ENCODE measurements around the gene OPRD1. TPM values are rescaled to one million over a fixed set of nuclear protein-coding genes. Genes with fewer than 3 reads are reported as not detected.

OPRD1 gene
- total RNA-seq, 1 donor from 2014 or later: 0.34 TPM

- no peak overlapping the region for H3K4me3 Mint-ChIP-seq
- H3K4me1 Mint-ChIP-seq: peaks cover 14% of the 10 kb centered on the region
- no peaks in the 10 kb centered on the region for H3K36me3 Mint-ChIP-seq
- TF ChIP-seq CTCF (IDR thresholded peaks at IDR 0.05; ENCODE audit: unreplicated experiment): no peak
- H3K9me3 Mint-ChIP-seq: no peaks in the 10 kb centered on the region
- DNase-seq (ENCODE audit: low spot score in 2 of 2, unreplicated experiment in 2 of 2): no peak
- no peak overlapping the region for H3K27ac Mint-ChIP-seq
- H3K27me3 Mint-ChIP-seq (ENCODE audit: low read depth): no peaks in the 10 kb centered on the region
These were observed 82.8 kb downstream of the OPRD1 start for GRCh38 chr1:28894785-28895184.

DNA sequence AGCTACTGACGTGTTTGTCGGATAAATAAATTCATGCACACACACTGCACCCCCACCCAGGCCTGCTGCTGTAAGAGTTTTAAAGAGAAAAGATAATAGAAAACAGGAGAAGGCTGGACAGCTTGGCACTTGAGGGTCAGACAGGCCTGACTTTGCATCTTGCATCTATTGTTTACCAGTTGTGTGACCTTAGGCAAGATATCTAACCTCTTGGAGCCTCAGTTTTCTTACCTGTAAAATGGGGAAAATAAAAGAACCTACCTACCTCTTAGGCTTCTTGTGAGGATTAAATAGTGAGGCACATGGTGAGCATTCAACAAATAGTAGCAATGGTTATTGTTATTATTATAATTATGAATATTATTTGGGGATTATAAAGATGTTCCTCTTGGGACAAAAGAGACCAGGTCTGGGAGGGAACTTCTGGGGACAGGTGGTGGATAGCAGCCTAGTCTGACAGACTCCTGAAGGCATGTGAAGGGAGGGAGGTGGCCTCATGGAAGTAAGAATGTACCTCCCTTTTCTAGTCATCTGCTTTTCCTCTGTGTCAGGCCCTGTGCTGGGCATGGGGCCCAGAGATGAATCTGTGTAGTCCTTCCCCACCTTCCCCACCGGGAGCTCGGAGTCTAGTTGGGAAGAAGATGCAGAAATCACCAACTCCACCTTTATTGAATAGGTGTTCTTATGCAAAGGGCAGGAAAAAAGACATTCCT is 84.1 kb downstream of the OPRD1 start:
- Mint-ChIP-seq H3K4me3 (no peak overlapping the region), H3K36me3 (no peaks in the 10 kb centered on the region), H3K9me3 (no peaks in the 10 kb centered on the region), H3K27ac (no peak overlapping the region), H3K27me3 (ENCODE audit: low read depth) (no peaks in the 10 kb centered on the region), H3K4me1 (peaks cover 14% of the 10 kb centered on the region)
- TF ChIP-seq CTCF (IDR thresholded peaks at IDR 0.05; ENCODE audit: unreplicated experiment): no peak
- no peak for DNase-seq (ENCODE audit: low spot score in 2 of 2, unreplicated experiment in 2 of 2)

- TF ChIP-seq CTCF (IDR thresholded peaks at IDR 0.05; ENCODE audit: unreplicated experiment): no peak
- no peak overlapping the region for H3K4me3 Mint-ChIP-seq
- no peak overlapping the region for H3K27ac Mint-ChIP-seq
- DNase-seq (ENCODE audit: low spot score in 2 of 2, unreplicated experiment in 2 of 2): no peak
- H3K36me3 Mint-ChIP-seq: no peaks in the 10 kb centered on the region
- no peaks in the 10 kb centered on the region for H3K27me3 Mint-ChIP-seq (ENCODE audit: low read depth)
- H3K9me3 Mint-ChIP-seq: no peaks in the 10 kb centered on the region
- H3K4me1 Mint-ChIP-seq: peaks cover 14% of the 10 kb centered on the region
These were observed 84.6 kb downstream of the OPRD1 start for GRCh38 chr1:28896609-28896986.

DNA sequence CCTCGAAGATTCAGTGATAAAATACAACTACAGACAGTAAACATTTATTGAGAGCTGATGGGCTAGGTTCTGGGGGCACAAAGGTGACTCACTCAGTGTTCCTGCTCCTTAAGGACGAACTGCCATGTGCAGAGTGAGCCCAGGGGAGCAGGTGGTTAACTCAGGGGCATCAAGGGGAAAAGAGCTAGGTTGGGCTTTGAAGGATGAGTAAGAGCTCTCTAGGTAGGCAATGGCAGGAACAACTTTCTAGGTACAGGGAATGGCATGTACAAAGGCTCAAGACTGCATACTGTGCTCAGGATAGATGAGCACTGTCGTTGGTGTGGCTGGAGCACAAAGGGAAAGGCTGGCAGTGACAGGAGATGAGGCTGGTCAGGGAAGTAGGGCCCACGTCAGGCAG is 85.8 kb downstream of the OPRD1 start:
- Mint-ChIP-seq H3K4me1 (peaks cover 14% of the 10 kb centered on the region), H3K9me3 (peaks cover 4% of the 10 kb centered on the region), H3K36me3 (peaks cover 3% of the 10 kb centered on the region), H3K27ac (no peak overlapping the region), H3K4me3 (no peak overlapping the region), H3K27me3 (ENCODE audit: low read depth) (no peaks in the 10 kb centered on the region)
- DNase-seq (ENCODE audit: low spot score in 2 of 2, unreplicated experiment in 2 of 2): no peak
- no peak for TF ChIP-seq CTCF (IDR thresholded peaks at IDR 0.05; ENCODE audit: unreplicated experiment)

DNA sequence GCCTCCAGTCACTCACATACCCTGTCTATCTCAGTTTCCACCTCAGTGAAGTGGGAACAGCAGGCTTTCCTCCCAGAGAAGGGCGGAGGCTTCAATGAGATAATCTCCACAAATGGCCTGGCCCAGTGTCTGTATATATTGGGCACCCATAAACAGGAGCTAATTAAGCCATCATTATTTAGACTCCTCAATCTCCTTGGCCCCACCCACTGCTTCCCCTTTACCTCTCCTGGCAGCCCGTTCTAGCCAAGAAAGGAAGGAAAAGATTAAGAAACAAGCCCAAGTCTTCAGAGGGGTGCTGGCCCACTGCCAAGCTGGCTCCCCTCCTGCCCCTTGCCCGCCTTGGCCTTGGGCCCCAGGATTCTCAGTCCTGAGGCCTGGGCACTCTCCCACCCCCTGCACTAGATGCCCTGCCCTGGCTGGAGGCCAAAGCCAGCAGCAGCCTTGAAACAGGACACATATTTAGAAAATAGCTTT is 86.5 kb downstream of the OPRD1 start:
- H3K27ac Mint-ChIP-seq: no peak overlapping the region
- no peak overlapping the region for H3K4me3 Mint-ChIP-seq
- TF ChIP-seq CTCF (IDR thresholded peaks at IDR 0.05; ENCODE audit: unreplicated experiment): no peak
- H3K27me3 Mint-ChIP-seq (ENCODE audit: low read depth): no peaks in the 10 kb centered on the region
- H3K4me1 Mint-ChIP-seq: peaks cover 14% of the 10 kb centered on the region
- peaks cover 3% of the 10 kb centered on the region for H3K36me3 Mint-ChIP-seq
- no peak for DNase-seq (ENCODE audit: low spot score in 2 of 2, unreplicated experiment in 2 of 2)
- H3K9me3 Mint-ChIP-seq: peaks cover 4% of the 10 kb centered on the region

All from mesothelial cell of epicardium (in vitro differentiated cells).